ENCODE data around the gene TCOF1. TPM values are rescaled to one million over a fixed set of nuclear protein-coding genes. Genes with fewer than 3 reads are reported as not detected.

Gene TCOF1
- total and polyA plus RNA-seq, 2 experiments from 2014 or later: 86.8 to 165 TPM

- Histone ChIP-seq H3K36me3 (ENCODE audit: insufficient read depth) (no peaks in the 10 kb centered on the region), H3K9me2 (ENCODE audit: insufficient read depth) (no peaks in the 10 kb centered on the region), H3K4me3 (no peak overlapping the region), H3K4me2 (no peak overlapping the region), H3K27me3 (ENCODE audit: insufficient read depth) (no peaks in the 10 kb centered on the region), H2AFZ (no peak overlapping the region), H3K4me1 (ENCODE audit: insufficient read depth) (no peaks in the 10 kb centered on the region), H3K79me2 (replicated peaks; ENCODE audit: insufficient read depth) (no peaks in the 10 kb centered on the region), H4K20me1 (replicated peaks; ENCODE audit: insufficient read depth) (no peaks in the 10 kb centered on the region), H3K27ac (ENCODE audit: low read depth) (no peak overlapping the region), H3F3A (replicated peaks; ENCODE audit: low read depth) (no peaks in the 10 kb centered on the region)
- Mint-ChIP-seq H3K4me3 (no peak overlapping the region), H3K27me3 (ENCODE audit: insufficient read depth, low read depth, poor library complexity) (peaks cover 9% of the 10 kb centered on the region), H3K9me3 (no peaks in the 10 kb centered on the region), H3K36me3 (ENCODE audit: low read depth) (no peaks in the 10 kb centered on the region), H3K4me1 (peaks cover 11% of the 10 kb centered on the region), H3K27ac (no peak overlapping the region)
- no peak for DNase-seq (ENCODE audit: low spot score)
- no peak for ATAC-seq
- no peak for TF ChIP-seq ZNF331 (CRISPR knock-in tag; IDR thresholded peaks at IDR 0.05; ENCODE audit: low read depth)
- no peak for TF ChIP-seq CREB1 (CRISPR knock-in tag; IDR thresholded peaks at IDR 0.05; ENCODE audit: low read depth)
- no peak for TF ChIP-seq CTCF (conservative IDR thresholded peaks at IDR 0.05; ENCODE audit: low read depth in 2 of 2)
- TF ChIP-seq ZNF114 (CRISPR knock-in tag; IDR thresholded peaks at IDR 0.05): no peak
- TF ChIP-seq EZH2phosphoT487 (IDR thresholded peaks at IDR 0.05; ENCODE audit: unreplicated experiment): no peak
- TF ChIP-seq EZH2 (IDR thresholded peaks at IDR 0.05; ENCODE audit: low read depth, unreplicated experiment): no peak
- TF ChIP-seq ZNF462 (CRISPR knock-in tag; IDR thresholded peaks at IDR 0.05): no peak
- no peak for TF ChIP-seq POLR2AphosphoS5 (IDR thresholded peaks at IDR 0.05; ENCODE audit: low read depth)
Observed at GRCh38 chr5:150320044-150320613, 37.4 kb upstream of the TCOF1 start.

All from GM23338 (cell line).